Spinal cord (tissue), 10 donors: ENCODE data around the gene KIAA0513. TPM values are rescaled to one million over a fixed set of nuclear protein-coding genes. Genes with fewer than 3 reads are reported as not detected.
A peak's percentile ranks its signal among the peaks of the same experiment; 100 is the strongest.

ENCODE experiments used
- DNase-seq, 6 donors: peaks; one replicate each; pipeline versions ENCODE4 v3.0.0 to v3.0.0-alpha.2; 2013 to 2015; ENCODE audit warnings: low spot score in 6 of 6, low read depth in 4 of 6
- H3K27ac ChIP-seq: one replicate; pipeline ENCODE4 v1.5.1; 2013; ENCODE audit warnings: low read depth, low read length, control low read depth
- H3K27me3 ChIP-seq: one replicate; pipeline ENCODE4 v1.6.1; 2013; ENCODE audit warnings: low read length; ENCODE audit not compliant: control insufficient read depth, insufficient read depth
- H3K36me3 ChIP-seq: one replicate; pipeline ENCODE4 v1.6.1; 2013; ENCODE audit warnings: low read length; ENCODE audit not compliant: control insufficient read depth, insufficient read depth
- H3K4me1 ChIP-seq: one replicate; pipeline ENCODE4 v1.6.1; 2013; ENCODE audit warnings: low read length; ENCODE audit not compliant: control insufficient read depth, insufficient read depth
- H3K4me3 ChIP-seq: one replicate; pipeline ENCODE4 v1.5.1; 2013; ENCODE audit warnings: low read depth, low read length, control low read depth
- H3K9me3 ChIP-seq: one replicate; pipeline ENCODE4 v1.6.1; 2013; ENCODE audit warnings: low read length; ENCODE audit not compliant: control insufficient read depth, insufficient read depth
- WGBS: methylation state at CpG from one replicate; pipeline ENCODE4 v1.1.5; 2013; ENCODE audit warnings: missing lambda C conversion rate; ENCODE audit not compliant: insufficient coverage; 5-methylcytosine and 5-hydroxymethylcytosine counted together
- polyA plus RNA-seq, 2 donors: library from polyadenylated mRNA; unstranded; fragments of 120-200 nt; gene quantifications; one replicate each; pipeline ENCODE4 v1.2.1, GENCODE V29; 2013; ENCODE audit not compliant: insufficient read length in 2 of 2
- total RNA-seq, 2 donors: library from RNA; depleted of rRNA in 1 of 2; stranded (reverse); fragments of 120-200 nt in 1 of 2; fragments of >200 nt in 1 of 2; gene quantifications; one replicate each; pipeline versions ENCODE4 v1.2.3 to v1.2.4, GENCODE V29; 2013 to 2014
- donor health status: healthy.

Gene KIAA0513
- total and polyA plus RNA-seq, 4 donors, result 18.4 to 40.9 (median 40.0) TPM

- no peaks in the 10 kb centered on the region for H3K9me3 ChIP-seq
- DNase-seq, result peak in 1 of 6 donors; percentile 55
- no peak overlapping the region for H3K4me3 ChIP-seq
- H3K4me1 ChIP-seq, result peaks cover 41% of the 10 kb centered on the region
- no peaks in the 10 kb centered on the region for H3K27me3 ChIP-seq
- 75% methylated on average over 15 of the region's 16 CpGs for WGBS
- H3K27ac ChIP-seq, result no peak overlapping the region
- no peaks in the 10 kb centered on the region for H3K36me3 ChIP-seq
These were observed 98.2 kb downstream of the KIAA0513 start for GRCh38 chr16:85125570-85126393.

DNA sequence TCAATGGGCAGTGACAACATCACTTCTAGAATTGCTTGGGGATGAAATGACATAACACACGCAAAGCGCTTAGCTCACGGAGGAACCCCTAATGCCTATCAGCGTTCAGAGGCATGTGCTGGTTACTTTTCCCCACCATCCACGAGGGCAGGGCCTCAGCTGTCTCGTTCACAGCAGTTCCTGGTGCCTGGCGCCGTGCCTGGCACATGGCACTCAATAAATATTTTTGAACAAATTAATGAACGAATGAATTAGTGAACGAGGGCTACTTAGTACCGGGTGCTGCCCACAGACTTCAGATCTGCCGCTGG lies 98.8 kb downstream of the KIAA0513 start:
- no peaks in the 10 kb centered on the region for H3K9me3 ChIP-seq
- H3K27ac ChIP-seq, result peak overlapping the region; percentile 47
- no peak for DNase-seq
- H3K36me3 ChIP-seq, result no peaks in the 10 kb centered on the region
- no peaks in the 10 kb centered on the region for H3K27me3 ChIP-seq
- H3K4me3 ChIP-seq, result no peak overlapping the region
- WGBS, result 55% methylated on average over 8 of the region's 12 CpGs
- H3K4me1 ChIP-seq, result peaks cover 44% of the 10 kb centered on the region

GRCh38 chr16:85126705-85127378 lies 99.2 kb downstream of the KIAA0513 start:
- peaks cover 44% of the 10 kb centered on the region for H3K4me1 ChIP-seq
- no peaks in the 10 kb centered on the region for H3K36me3 ChIP-seq
- no peak overlapping the region for H3K4me3 ChIP-seq
- 16% methylated on average over 7 of the region's 20 CpGs for WGBS
- DNase-seq, result peak in 1 of 6 donors; percentile 78
- no peaks in the 10 kb centered on the region for H3K9me3 ChIP-seq
- H3K27ac ChIP-seq, result peak overlapping the region; percentile 47
- H3K27me3 ChIP-seq, result no peaks in the 10 kb centered on the region

DNA sequence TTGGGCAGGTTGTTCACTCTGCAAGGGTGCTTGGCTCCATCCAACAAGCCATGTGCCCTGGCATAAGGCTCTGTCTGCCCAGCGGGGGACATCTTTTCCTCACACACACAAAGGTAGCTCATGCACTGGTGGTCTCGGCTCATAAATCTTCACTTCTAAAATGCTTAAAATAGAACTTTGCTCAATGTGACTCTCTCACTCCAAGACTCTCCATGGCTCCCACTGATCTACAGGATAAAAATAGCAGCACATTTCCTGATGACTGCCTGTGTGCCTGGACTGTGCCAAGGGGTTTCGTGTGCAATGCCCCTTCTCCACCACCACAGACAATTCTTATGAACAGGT lies 99.8 kb downstream of the KIAA0513 start:
- 51% methylated on average over 2 of the region's 3 CpGs for WGBS
- H3K4me3 ChIP-seq, result no peak overlapping the region
- no peaks in the 10 kb centered on the region for H3K36me3 ChIP-seq
- no peak overlapping the region for H3K27ac ChIP-seq
- no peaks in the 10 kb centered on the region for H3K9me3 ChIP-seq
- no peaks in the 10 kb centered on the region for H3K27me3 ChIP-seq
- peaks cover 44% of the 10 kb centered on the region for H3K4me1 ChIP-seq
- DNase-seq, result peak in 1 of 6 donors; percentile 61

GRCh38 chr16:85128079-85128837 lies 100.7 kb downstream of the KIAA0513 start:
- no peak for DNase-seq
- no peak overlapping the region for H3K27ac ChIP-seq
- H3K4me3 ChIP-seq, result no peak overlapping the region
- WGBS, result 87% methylated on average over 6 of the region's 9 CpGs
- no peaks in the 10 kb centered on the region for H3K27me3 ChIP-seq
- no peaks in the 10 kb centered on the region for H3K9me3 ChIP-seq
- H3K4me1 ChIP-seq, result peaks cover 44% of the 10 kb centered on the region
- H3K36me3 ChIP-seq, result no peaks in the 10 kb centered on the region

GRCh38 chr16:85129876-85130704 lies 102.5 kb downstream of the KIAA0513 start:
- Histone ChIP-seq H3K27me3 (no peaks in the 10 kb centered on the region), H3K4me3 (no peak overlapping the region), H3K27ac (peak overlapping the region; percentile 75), H3K4me1 (peaks cover 34% of the 10 kb centered on the region), H3K36me3 (no peaks in the 10 kb centered on the region), H3K9me3 (no peaks in the 10 kb centered on the region)
- WGBS, result 52% methylated on average over 7 of the region's 15 CpGs
- peak in 2 of 6 donors; percentile 47 to 57 for DNase-seq

DNA sequence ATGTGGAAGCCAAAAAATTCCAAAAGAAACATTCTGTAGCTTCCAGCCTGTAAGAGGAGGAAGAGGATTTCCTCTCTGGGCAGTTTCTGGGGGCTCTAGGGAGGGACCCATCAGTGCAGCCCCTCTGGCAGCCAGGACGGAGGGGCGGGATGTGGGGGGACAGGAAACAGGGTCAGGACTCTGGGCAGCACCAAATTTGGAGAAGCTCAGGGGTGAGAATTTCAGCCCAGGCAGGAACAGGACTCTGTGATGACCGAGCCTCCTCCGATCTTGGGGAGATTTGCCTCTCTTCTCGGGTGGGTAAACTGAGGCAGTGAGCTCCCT lies 103.1 kb downstream of the KIAA0513 start:
- H3K27me3 ChIP-seq, result no peaks in the 10 kb centered on the region
- H3K36me3 ChIP-seq, result no peaks in the 10 kb centered on the region
- no peaks in the 10 kb centered on the region for H3K9me3 ChIP-seq
- H3K4me3 ChIP-seq, result no peak overlapping the region
- peak overlapping the region; percentile 75 for H3K27ac ChIP-seq
- peaks cover 35% of the 10 kb centered on the region for H3K4me1 ChIP-seq
- DNase-seq, result no peak
- 94% methylated on average over 5 of the region's 5 CpGs for WGBS

- DNase-seq, result no peak
- no peaks in the 10 kb centered on the region for H3K9me3 ChIP-seq
- H3K27ac ChIP-seq, result no peak overlapping the region
- H3K4me1 ChIP-seq, result peaks cover 36% of the 10 kb centered on the region
- H3K4me3 ChIP-seq, result no peak overlapping the region
- WGBS, result 92% methylated on average over 10 of the region's 20 CpGs
- H3K27me3 ChIP-seq, result peaks cover 3% of the 10 kb centered on the region
- H3K36me3 ChIP-seq, result no peaks in the 10 kb centered on the region
These were observed 105.1 kb downstream of the KIAA0513 start for GRCh38 chr16:85132456-85133289.

DNA sequence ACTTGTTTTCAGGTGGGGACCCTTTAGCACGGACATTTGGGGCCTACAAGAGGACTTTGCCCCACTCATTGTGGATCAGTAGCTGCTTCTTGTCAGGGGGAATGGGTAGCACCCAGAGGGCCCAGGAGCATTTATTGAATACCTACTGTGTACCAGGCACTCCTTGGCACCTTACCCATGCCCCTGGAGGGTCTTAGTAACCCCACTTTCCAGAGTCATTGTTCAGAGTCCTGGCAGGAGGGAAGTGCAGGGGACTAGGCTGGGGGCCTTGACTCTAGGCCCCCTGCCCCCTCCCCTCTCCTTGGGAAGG lies 105.7 kb downstream of the KIAA0513 start:
- H3K4me1 ChIP-seq, result peaks cover 42% of the 10 kb centered on the region
- DNase-seq, result no peak
- no peak overlapping the region for H3K27ac ChIP-seq
- 83% methylated on average over 1 of the region's 1 CpG for WGBS
- no peak overlapping the region for H3K4me3 ChIP-seq
- H3K27me3 ChIP-seq, result peaks cover 3% of the 10 kb centered on the region
- no peaks in the 10 kb centered on the region for H3K36me3 ChIP-seq
- no peaks in the 10 kb centered on the region for H3K9me3 ChIP-seq
